Epithelial cell of esophagus (primary cell): ENCODE data around the gene DSCAM.
"Not testable (repeated sequence)": the region's sequence is repeated elsewhere in the genome, so short reads cannot be mapped to it uniquely, and the experiment has no call there.

Experiments used
- DNase-seq: peaks from one replicate; pipeline ENCODE4 v3.0.0; 2010; ENCODE audit warnings: low read depth
- H3K4me3 ChIP-seq: 2 replicates; pipeline ENCODE4 v1.5.1; 2011; ENCODE audit warnings: mild to moderate bottlenecking, low read length, control low read depth
- TF ChIP-seq, protein P1 (sequence below): IDR thresholded peaks from 2 replicates; pipeline ENCODE4 v1.5.1; 2011; ENCODE audit warnings: low read depth, mild to moderate bottlenecking, low read length, control low read depth, inconsistent platforms; ENCODE audit not compliant: insufficient read depth; ENCODE audit errors: missing control alignments

The DSCAM gene

DNA sequence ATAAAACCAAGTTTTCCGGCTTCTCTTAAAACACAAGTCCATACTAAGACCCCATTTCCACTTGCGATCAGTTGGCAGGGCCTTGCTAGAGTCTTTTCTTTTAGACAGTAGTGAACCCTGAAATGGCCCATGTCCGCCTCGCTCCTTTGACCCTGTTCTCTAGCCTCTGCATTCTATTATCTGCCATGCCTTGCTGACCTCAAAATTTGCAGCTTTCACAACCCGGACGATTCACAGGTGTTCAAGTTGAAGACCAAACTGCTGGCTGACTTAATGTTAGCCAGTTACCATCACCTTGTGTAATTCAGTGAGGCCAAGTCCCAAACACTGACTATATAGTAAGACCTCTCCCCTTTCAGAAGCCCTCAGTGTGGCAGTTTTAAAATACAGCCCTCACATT, 805.5 kb downstream of the DSCAM start:
- H3K4me3 ChIP-seq, result no peak overlapping the region
- no peak for DNase-seq
- TF ChIP-seq, protein P1, sequence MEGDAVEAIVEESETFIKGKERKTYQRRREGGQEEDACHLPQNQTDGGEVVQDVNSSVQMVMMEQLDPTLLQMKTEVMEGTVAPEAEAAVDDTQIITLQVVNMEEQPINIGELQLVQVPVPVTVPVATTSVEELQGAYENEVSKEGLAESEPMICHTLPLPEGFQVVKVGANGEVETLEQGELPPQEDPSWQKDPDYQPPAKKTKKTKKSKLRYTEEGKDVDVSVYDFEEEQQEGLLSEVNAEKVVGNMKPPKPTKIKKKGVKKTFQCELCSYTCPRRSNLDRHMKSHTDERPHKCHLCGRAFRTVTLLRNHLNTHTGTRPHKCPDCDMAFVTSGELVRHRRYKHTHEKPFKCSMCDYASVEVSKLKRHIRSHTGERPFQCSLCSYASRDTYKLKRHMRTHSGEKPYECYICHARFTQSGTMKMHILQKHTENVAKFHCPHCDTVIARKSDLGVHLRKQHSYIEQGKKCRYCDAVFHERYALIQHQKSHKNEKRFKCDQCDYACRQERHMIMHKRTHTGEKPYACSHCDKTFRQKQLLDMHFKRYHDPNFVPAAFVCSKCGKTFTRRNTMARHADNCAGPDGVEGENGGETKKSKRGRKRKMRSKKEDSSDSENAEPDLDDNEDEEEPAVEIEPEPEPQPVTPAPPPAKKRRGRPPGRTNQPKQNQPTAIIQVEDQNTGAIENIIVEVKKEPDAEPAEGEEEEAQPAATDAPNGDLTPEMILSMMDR, result no peak

DNA sequence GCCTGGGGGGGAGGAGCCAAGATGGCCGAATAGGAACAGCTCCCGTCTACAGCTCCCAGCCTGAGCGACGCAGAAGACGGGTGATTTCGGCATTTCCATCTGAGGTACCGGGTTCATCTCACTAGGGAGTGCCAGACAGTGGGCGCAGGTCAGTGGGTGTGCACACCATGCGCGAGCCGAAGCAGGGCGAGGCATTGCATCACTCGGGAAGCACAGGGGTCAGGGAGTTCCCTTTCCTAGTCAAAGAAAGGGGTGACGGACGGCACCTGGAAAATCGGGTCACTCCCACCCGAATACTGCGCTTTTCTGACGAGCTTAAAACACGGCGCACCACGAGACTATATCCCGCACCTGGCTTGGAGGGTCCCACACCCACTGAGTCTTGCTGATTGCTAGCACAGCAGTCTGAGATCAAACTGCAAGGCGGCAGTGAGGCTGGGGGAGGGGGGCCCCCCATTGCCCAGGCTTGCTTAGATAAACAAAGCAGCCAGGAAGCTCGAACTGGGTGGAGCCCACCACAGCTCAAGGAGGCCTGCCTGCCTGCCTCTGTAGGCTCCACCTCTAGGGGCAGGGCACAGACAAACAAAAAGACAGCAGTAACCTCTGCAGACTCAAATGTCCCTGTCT, 813.7 kb downstream of the DSCAM start:
- not testable (repeated sequence) for DNase-seq, H3K4me3 ChIP-seq

DNA sequence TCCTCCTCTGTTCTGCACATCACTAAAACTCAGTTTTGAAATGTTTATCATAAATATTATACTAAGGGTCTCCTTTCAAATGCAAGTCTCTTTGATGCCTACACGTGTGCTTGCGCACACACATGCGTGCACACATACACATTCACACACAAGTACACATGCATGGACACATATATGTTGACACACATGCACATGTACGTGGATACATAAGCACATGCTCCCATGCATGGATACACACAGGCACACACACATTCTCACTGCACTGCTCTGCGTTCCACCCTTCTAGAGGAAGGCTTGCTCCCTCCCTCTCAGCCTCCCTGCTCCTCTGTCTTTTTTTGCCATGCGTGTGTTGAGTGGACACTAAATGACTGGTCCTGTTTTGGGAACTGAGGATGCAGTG, 817.1 kb downstream of the DSCAM start:
- H3K4me3 ChIP-seq, result no peak overlapping the region
- TF ChIP-seq, protein P1, result no peak
- no peak for DNase-seq

DNA sequence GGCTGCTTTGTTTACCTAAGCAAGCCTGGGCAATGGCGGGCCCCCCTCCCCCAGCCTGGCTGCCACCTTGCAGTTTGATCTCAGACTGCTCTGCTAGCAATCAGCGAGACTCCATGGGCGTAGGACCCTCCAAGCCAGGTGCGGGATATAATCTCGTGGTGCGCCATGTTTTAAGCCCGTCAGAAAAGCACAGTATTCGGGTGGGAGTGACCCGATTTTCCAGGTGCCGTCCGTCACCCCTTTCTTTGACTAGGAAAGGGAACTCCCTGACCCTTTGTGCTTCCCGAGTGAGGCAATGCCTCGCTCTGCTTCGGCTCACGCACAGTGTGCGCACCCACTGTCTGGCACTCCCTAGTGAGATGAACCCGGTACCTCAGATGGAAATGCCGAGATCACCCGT, 818.6 kb downstream of the DSCAM start:
- H3K4me3 ChIP-seq, DNase-seq: not testable (repeated sequence)

DNA sequence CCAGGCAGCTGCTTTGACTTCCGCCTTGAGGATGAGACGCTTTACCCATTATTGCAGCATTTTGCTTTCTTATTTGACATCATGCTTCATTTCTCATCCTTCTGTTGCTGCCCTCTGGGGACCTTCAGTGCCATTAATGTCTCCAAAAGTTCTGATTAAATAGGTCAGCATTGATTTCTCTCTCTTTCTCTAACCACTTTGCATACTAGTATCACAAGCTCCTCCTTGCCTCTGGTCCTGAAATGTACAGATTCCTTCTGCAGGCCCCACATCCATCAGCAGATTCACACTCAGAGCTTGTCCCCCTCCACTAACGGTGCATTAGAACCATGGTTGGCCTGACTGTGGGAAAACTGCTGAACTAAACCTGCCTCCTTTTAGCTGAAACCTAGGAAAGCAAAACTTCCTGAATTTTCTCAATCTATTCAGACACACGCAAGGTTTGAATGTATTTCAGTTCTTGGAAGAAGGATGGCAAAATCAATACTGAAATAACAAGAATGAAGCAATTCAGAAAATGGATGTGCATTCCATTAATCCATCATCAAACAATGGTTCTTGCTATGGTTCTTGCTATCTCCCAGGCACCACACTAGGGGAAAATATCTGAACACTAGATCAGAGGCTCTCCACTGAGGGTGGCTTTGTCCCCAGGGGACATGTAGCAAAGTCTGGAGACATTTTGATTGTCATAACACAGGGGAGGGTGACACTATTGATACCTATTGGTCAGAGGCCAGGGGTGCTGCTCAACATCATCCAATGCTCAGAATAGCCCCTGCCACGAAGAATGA, 825.2 kb downstream of the DSCAM start:
- TF ChIP-seq, protein P1, result no peak
- DNase-seq, result no peak
- no peak overlapping the region for H3K4me3 ChIP-seq

DNA sequence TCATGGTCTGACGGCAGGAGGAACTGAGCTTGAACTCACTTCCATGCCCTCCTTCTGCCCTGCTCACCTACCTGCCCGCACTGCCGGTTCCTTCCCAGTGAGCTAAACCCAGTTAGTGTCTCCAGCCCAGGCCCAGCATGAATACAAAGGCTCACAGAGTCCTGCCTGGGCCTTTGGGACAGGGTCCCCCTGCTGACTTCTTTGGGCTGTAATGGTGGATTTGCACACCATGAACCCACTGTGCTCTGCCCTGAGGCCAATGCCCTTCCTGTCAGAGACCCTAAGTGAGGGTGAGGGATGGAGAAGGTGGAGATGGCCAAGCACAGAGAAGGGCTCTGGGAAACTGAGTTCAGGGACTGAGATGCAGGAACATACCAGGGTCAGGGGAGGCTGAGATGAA, 826.3 kb downstream of the DSCAM start:
- no peak overlapping the region for H3K4me3 ChIP-seq
- DNase-seq, result no peak
- TF ChIP-seq, protein P1, result no peak

DNA sequence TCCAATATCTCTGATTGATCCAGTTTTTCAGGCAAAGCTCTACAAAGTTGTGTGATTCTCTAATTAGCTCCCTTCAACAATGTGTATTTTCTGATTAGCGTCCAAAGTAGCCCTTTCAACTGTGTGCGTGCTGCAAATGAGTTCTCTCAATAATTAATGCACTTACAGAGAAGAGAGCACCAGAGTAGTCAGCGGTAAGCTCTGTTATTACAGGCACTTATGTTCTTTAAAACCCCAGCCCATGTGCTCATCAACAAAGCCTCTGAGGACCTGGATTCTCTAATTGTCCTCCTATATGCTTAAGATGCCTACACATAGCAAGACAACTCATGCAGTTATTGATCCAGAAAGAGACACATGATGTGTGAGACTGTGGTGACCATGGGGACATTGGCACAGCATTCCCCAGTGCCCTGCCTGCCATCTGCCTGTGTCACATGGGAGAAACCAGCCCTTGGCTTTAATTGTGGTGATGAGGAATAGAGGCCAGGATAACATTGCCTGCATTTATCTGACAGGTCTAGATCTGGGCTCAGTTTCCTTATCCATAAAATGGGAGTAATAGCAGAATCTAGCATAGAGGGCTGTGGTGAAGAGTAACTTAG, 828.0 kb downstream of the DSCAM start:
- H3K4me3 ChIP-seq, result no peak overlapping the region
- no peak for DNase-seq
- TF ChIP-seq, protein P1, result no peak

DNA sequence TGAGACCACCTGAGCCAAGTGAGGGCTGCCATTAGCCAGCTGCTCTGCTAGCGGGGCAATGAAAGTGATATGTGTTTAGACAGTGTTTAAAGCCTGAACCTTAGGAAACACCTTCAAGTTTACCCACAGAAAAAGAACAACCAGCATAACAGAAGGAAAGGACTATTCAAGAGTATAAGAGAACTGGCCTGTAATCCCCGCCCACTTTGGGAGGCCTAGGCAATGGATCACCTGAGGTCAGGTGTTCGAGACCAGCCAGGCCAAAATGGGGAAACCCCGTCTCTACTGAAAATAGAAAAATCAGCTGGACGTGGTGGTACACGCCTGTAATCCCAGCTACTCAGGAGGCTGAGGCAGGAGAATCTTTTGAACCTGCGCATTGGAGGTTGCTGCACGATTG, 830.3 kb downstream of the DSCAM start:
- H3K4me3 ChIP-seq, result no peak overlapping the region
- DNase-seq, result no peak
- TF ChIP-seq, protein P1, result no peak
